NCI-H510A (cell line): ENCODE results near the gene APEH.

Experiments
- DNase-seq: peaks from one replicate; lab custom pipeline; 2025; lab: John Stamatoyannopoulos, UW

Gene APEH

GRCh38 chr3:49727924-49728361, 53.8 kb downstream of the APEH start:
- DNase-seq, result no peak

GRCh38 chr3:49729966-49730609, 55.9 kb downstream of the APEH start:
- no peak for DNase-seq

GRCh38 chr3:49732597-49732996, 58.4 kb downstream of the APEH start:
- no peak for DNase-seq

GRCh38 chr3:49733551-49733950, 59.4 kb downstream of the APEH start:
- DNase-seq, result no peak
